Adipose tissue (tissue), 3 donors: ENCODE data around the gene TSSK6. TPM values are rescaled to one million over a fixed set of nuclear protein-coding genes. Genes with fewer than 3 reads are reported as not detected.

ENCODE experiments used
- H3K27ac ChIP-seq: one replicate; pipeline ENCODE4 v1.5.1; 2013; ENCODE audit warnings: low read depth, low read length
- WGBS, 3 donors: extraction: QIAGEN DNeasy Blood & Tissue Kit; methylation state at CpG; one replicate each; pipeline ENCODE4 v1.1.7; 2013; 5-methylcytosine and 5-hydroxymethylcytosine counted together
- polyA plus RNA-seq, 3 donors: library from polyadenylated mRNA; stranded (reverse); fragments of 200-250 nt; gene quantifications; one replicate each; pipeline ENCODE4 v1.2.3, GENCODE V29; 2013
- donor health status: healthy with polysubstance abuse.
- donor health status: Bipolar disorder and iron deficiency.
- donor health status: healthy.

TSSK6 gene
- polyA plus RNA-seq, 3 donors: 0.82 to 1.2 (median 1.1) TPM

- H3K27ac ChIP-seq: no peak overlapping the region
- 92 to 94% (median 94%) methylated on average over 30 of the region's 30 CpGs for WGBS, 3 donors
Measured at GRCh38 chr19:19495614-19496603, 19.4 kb downstream of the TSSK6 start.

DNA sequence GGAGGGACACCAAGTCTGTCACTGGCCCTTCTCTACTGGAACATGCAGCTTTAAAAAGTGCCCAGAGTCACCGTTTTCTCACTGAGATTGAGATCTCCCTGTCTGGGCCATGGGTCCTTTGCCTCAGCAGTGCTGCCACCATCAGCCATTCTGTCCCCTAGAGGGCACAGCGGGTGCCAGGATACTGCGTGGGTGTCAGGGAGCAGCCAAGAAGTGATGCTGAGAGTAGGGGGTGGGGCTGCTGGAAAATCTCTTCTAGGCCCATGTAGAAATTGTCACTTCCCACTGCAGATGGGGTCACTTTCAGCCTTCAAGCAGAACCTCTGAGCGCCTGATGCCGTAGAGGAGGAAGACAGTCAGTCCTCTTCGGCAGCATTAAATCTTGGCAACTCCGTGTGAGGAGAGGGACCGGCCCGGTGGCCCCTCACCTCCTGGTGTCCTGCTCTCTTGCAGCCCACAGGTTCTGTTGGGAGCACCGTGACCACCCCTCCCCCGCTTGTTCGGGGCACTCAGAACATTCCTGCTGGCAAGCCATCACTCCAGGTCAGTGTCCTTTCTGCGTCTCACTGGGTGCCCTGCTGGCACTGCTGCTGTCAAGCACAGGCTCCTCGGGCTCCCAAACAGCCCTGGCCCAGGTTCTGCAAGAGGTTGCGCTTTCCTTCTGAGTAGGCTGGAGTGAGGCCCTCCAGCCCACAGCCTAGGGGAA, 21.4 kb downstream of the TSSK6 start:
- WGBS, 3 donors: 82 to 88% (median 88%) methylated on average over 15 of the region's 15 CpGs
- H3K27ac ChIP-seq: no peak overlapping the region

- WGBS, 3 donors: 88 to 93% (median 89%) methylated on average over 21 of the region's 21 CpGs
Measured at GRCh38 chr19:19492026-19492610, 23.2 kb downstream of the TSSK6 start.

DNA sequence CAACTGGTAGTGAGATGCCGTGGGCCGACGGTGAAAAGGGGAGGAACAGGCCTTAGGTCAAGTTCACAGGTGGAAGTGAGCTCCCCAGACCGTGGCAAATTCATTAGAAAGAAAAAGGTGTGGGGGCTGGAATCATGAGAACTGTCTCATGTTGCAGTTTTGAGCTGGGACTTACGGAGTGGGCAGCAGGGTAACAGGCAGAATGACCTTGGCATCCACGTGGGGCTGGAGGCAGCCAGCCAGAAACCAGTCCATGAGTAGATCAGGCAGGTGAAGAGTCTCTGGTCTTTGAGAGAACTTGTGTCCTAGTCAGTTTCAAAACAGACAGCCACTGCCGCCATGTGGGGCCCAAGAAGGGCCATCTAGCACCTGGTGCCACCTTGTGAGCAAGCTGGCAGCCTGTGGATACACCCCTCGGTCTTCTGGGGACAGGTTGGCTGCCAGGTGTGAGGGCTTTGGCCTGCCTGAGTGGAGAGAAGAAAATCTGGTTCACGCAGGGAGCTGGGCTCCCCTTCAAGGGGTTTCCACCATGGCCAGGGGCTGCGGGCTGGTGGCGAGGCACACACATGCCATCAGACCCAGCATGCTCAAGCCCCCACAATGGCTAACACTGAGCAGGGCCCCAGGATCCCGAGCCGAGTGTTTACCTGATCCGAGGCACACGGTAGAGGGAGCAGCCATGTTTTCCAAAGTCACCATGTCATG, 23.9 kb downstream of the TSSK6 start:
- 67 to 89% (median 88%) methylated on average over 15 of the region's 15 CpGs for WGBS, 3 donors
- H3K27ac ChIP-seq: no peak overlapping the region

More at GRCh38 chr19:19492026-19492610, 23.2 kb downstream of the TSSK6 start:
- H3K27ac ChIP-seq: no peak overlapping the region

DNA sequence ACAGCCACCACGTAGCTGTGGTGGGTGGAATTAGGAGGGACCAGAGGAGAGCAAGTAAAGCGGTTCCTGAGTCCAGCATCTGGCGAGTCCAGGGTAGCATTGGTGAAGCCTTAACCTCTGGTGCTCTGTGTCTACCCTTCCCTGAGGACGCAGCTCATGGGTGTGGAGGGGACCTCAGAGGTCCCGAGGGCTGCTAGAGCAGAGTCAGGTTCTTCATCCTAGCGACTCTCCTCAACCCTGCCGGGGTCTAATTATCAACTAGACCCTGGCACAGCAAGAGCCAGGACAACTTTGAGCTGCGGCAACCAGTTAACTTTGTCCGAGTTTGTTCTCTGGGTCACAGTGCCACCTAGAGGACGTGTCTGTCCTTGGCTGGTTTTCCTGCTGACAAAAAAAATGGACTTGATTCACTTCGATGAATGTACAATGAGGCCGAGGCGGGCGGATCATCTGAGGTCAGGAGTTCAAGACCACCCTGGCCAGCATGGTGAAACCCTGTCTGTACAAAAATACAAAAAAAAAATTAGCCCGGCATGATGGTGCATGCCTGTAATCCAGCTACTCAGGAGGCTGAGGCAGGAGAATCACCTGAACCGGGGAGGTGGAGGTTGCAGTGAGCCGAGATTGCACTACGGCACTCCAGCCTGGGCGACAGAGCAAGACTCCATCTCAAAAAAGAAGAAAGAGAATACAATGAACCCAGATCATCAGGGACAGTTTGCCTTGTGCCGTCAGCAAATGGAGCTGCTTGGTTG, 25.0 kb downstream of the TSSK6 start:
- WGBS, 3 donors: 24 to 31% (median 28%) methylated on average over 20 of the region's 20 CpGs
- no peak overlapping the region for H3K27ac ChIP-seq

GRCh38 chr19:19489804-19490204, 25.5 kb downstream of the TSSK6 start:
- 44 to 72% (median 66%) methylated on average over 9 of the region's 9 CpGs for WGBS, 3 donors
- H3K27ac ChIP-seq: no peak overlapping the region

DNA sequence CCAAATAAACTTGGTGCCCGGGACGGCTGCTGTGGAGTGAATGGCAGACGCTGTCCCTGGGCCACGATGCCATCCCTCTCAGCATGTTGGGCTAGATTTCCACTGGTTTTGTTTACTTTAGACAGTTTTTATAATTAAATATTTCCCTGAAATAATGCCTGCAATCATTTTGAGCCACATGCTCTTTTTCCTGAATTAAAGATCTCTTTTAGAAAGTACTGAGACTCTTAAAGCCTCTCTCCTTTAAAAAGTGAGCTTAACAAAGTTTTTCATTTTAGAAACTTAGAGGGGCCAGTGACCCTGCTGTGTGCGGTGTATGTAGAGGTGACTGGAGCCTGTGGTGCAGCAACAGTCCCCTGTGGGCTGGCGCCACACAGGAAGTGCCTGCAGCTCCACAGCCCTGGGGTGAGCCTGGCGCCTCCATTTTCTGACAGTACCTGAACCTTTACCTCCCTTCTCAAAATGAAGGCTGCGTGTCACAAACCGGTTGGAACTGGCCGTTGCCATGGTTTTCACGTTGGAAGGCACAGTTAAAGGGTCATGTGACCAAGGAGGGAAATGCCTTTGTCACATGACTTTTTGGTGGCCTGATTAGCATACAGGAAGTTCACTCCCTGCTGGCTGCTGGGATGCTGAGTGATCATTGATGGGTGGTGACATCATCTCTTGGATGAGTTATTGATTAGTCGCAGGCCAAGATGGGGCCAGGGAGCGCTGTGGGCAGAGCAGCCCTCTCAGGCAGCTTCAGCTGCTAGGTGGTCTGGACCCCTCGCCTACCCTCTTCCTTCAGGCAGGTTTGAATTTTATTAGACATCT, 26.3 kb downstream of the TSSK6 start:
- 22 to 38% (median 23%) methylated on average over 14 of the region's 14 CpGs for WGBS, 3 donors
- H3K27ac ChIP-seq: no peak overlapping the region

DNA sequence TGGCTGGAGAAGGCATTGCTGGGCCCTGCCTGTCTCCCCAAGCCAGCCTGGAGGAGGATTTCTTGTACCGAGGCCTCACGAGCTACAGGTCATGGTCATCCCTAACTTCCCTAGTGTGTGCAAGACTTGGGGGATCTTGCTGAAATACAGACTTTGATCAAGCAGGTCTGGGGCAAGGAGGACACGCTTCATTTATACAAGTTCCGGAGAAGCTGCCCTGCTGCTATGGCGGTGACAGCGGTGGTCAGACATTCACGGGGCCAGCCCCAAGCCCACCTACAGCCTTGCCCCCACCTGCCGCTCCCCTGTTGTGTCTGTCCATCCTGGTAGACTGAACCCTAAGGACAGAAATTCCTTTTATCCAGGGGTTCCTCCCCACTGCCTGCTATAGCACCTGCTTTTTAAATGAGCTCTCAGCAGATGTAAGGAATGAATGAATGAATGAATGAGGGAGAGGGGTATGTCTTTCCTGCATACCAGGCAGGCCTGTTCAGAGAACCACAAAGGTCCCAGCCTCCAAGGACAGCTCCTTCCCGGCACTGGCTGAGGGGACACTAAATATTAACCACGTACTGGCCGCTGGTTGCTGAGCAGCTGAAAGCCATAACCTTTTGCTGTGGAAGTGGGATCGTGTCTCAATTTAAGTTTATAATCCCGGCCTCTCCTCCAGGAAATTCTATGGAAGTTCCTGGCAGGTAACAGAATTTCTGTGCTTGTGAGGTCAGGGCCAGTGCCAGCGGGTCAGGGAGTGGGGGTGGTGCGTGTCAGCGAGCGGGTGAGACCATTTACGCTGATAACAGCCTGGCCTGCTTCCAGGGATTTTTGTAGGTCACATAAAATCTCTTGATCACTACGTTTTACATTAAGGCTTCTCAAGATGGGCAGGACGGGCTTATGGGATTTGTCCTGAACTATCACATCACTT, 27.1 kb downstream of the TSSK6 start:
- H3K27ac ChIP-seq: no peak overlapping the region
- 39 to 56% (median 53%) methylated on average over 20 of the region's 20 CpGs for WGBS, 3 donors

DNA sequence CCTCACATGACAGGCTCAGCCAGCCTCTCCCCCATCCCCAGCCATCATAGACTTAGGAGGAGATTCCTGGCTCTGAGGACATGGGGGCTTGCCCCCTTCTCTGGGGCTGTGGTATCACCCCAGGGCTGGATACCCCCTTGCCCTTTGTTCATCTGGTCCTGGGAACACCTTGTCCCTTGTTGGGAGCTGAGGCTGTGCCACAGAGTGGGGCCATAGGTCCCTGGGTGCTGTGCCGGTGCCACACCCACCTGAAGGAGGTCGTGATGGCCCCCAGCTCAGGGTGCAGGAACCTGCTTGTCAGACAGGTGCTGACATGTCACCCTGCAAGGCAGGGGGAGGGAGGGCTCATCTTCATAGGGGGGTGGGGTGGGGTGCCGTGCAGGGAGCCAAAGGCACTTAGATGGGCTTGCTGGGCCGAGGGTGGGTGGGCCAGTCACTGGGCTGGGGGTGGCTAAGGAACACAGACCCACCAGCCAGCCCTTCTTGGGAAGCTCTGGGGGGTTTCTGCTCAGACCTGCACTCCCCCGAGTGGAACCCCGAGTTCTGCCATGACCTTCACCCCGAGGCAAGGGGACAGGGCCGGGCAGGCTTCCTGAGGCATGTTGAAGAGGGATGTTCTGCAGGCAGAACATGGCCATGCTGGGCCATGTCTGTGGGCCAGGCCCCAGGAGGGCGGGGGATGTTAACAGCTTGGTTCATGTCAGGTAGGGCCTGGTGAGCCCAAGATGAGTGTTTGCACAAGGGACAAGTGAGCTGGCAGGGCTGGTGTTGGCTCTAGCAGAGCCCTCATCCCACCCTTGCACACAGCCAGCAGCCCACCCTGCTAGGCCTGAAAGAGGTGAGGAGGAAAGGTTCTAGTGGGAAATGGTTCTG, 28.0 kb downstream of the TSSK6 start:
- H3K27ac ChIP-seq: no peak overlapping the region
- WGBS, 3 donors: 75 to 86% (median 85%) methylated on average over 9 of the region's 9 CpGs

DNA sequence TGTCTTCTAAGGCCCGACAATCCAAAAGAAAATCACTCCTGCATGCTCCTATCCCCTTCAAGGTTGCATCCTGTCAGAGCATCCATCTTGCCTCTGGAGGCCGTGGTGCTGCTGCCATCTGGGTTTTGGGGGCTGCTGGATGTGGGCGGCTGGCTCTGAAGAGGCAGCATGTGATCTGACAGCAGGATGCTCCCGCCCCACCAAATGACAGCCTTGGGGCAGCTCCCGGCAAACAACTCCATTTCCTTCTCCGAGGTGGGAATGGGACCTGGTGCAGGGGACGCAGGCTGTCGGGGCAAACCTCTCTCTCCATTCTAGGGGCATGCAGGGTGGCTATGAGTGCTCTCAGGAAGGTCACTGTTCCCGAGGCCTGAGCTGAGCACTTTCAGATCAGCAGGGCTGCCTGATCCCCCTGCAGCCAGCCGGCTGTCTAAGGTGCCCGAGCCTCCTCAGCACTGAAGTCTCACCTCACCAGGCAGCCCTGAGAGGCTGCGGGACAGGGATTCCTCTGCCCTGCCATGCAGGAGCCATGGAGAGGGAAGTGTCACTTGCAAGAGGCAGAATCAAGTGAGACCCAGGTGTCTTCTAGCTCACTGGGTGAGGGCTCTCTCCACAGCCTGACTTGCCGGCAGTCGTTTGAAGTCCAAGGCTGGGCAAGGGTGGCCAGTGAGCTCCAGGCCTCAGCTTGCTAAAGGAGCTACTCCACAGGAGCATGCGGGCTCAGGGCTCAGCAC, 28.8 kb downstream of the TSSK6 start:
- no peak overlapping the region for H3K27ac ChIP-seq
- WGBS, 3 donors: 76 to 84% (median 78%) methylated on average over 15 of the region's 15 CpGs

GRCh38 chr19:19485998-19486290, 29.4 kb downstream of the TSSK6 start:
- H3K27ac ChIP-seq: no peak overlapping the region
- WGBS, 3 donors: 90 to 94% (median 94%) methylated on average over 5 of the region's 5 CpGs

DNA sequence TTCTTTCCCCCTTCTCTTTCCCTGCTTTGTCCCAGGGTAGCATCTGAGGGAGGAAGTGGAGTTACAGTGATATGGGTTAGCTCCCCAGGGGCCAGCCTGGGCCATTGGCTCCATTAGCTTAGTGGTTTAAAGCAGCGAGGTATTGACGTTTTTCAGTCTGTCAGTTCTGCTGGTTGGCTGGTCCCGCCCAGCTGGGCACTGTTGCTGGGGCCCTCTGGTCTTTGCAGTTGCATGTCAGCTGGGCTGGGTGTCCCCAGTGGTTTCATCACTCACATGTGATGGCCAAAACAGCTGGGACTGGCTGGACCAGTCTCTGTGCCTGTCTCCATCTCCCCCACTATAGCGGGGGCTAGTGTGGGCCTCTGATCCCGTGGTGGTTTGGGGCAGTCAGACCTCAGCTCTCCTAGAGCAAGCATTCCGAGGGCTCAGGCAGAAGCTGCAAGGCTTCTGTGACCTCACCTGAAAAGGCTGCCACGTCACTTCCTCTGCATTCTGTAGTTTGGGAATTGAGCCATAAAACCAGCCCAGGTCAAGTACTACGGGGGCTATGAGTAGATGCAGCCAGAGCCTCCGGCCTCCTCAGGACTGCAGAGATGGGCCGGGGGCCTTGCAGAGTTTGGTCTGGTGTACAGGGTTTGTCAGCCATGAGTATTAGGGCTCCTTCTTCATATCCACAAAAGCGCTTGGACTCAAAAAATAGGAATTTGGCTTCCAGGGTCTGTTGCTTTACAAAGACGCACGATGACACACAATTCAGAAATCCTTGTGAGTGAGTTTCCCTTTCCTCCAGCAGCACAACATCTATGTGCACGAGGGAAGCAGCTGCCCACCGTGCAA, 30.0 kb downstream of the TSSK6 start:
- no peak overlapping the region for H3K27ac ChIP-seq

GRCh38 chr19:19482809-19483596, 32.3 kb downstream of the TSSK6 start:
- WGBS, 3 donors: 73 to 79% (median 73%) methylated on average over 18 to 19 of the region's 19 CpGs
- no peak overlapping the region for H3K27ac ChIP-seq

More for the DNA sequence above, 30.0 kb downstream of the TSSK6 start:
- 64 to 71% (median 66%) methylated on average over 15 of the region's 15 CpGs for WGBS, 3 donors
